Body of pancreas (tissue), 4 donors: ENCODE data around the gene CFAP298.
"Not testable (repeated sequence)": the region's sequence is repeated elsewhere in the genome, so short reads cannot be mapped to it uniquely, and the experiment has no call there.

Experiments
- POLR2A ChIP-seq, 3 donors: fragments of 450-650 bp; IDR thresholded peaks; one replicate each; pipeline ENCODE4 v1.6.1; 2016; ENCODE audit warnings: antibody characterized with exemption in 3 of 3, mild to moderate bottlenecking in 2 of 3
- TF ChIP-seq, protein P1 (sequence below), 7 experiments: fragments of 450-650 bp in 4 of 7; fragments of 200-600 bp in 3 of 7; sonication (generic) in 3 of 7; IDR thresholded peaks; one replicate each; pipeline ENCODE4 v1.5.1; 2016 to 2019; ENCODE audit warnings: antibody characterized with exemption in 7 of 7

DNA sequence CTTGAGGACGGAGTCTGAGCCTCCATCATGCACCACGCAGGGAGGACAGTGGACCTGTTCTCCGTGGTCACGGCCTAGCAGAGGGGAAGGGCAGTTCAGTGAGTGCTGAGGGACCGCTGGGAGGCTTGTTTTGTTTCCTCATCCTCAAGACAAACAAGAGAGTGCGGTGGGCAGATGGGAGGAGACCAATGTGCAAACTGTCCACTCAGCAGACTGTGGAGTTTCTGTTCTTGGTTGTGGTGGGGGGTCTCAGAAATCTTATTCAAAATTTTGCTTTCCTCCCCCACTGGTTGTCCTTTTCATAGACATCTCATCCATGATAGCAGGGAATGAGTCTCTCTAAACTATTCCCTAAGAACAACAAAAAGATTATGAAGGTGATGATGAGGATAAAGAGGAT lies 6.0 kb upstream of the CFAP298 start:
- TF ChIP-seq, protein P1, sequence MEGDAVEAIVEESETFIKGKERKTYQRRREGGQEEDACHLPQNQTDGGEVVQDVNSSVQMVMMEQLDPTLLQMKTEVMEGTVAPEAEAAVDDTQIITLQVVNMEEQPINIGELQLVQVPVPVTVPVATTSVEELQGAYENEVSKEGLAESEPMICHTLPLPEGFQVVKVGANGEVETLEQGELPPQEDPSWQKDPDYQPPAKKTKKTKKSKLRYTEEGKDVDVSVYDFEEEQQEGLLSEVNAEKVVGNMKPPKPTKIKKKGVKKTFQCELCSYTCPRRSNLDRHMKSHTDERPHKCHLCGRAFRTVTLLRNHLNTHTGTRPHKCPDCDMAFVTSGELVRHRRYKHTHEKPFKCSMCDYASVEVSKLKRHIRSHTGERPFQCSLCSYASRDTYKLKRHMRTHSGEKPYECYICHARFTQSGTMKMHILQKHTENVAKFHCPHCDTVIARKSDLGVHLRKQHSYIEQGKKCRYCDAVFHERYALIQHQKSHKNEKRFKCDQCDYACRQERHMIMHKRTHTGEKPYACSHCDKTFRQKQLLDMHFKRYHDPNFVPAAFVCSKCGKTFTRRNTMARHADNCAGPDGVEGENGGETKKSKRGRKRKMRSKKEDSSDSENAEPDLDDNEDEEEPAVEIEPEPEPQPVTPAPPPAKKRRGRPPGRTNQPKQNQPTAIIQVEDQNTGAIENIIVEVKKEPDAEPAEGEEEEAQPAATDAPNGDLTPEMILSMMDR (IDR thresholded peaks at IDR 0.05) = not testable (repeated sequence)
- not testable (repeated sequence) for TF ChIP-seq POLR2A (IDR thresholded peaks at IDR 0.05)
